HL-60/S4 (cell line): ENCODE data around the gene SVEP1.
"Not testable (repeated sequence)": the region's sequence is repeated elsewhere in the genome, so short reads cannot be mapped to it uniquely, and the experiment has no call there.

Experiments used
- in situ Hi-C: fragments of 300-500 bp; cut with MboI; formaldehyde crosslinking; loops from 2 replicates; pipeline ENCODE4 v1.14.3; 2022; ENCODE audit warnings: low sequenced_read_pairs

Gene SVEP1

DNA sequence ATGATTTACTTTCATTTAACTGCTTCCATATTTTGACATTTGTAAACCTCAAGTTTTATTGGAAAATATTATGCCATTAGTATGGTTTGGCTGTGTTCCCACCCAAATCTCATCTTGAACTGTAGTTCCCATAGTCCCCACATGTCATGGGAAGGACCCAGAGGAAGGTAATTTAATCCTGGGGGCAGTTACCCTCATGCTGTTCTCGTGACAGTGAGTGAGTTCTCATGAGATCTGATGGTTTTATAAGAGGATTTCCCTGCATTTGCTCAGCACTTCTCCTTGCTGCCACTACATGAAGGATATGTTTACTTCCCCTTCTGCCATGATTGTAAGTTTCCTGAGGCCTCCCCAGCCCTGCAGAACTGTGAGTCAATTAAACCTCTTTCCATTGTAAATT, 48.3 kb downstream of the SVEP1 start:
- in situ Hi-C loops = not testable (repeated sequence)

DNA sequence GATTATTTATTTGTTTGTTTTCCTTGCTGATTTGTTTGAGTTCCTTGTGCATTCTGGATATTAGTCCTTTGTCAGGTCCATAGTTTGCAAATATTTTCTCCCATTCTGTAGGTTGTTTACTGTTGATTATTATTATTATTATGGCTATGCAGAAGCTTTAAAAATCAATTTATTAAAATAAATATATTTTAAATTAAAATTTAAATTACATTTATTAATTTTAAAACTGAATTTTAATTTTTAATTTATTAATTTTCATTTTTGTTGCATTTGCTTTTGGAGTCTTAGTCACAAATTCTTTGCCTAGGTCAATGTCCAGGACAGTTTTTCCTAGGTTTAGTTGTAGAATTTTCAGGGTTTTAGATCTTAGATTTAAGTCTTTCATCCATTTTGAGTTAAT, 50.9 kb downstream of the SVEP1 start:
- in situ Hi-C loops = no loop called here

- in situ Hi-C loops = no loop called here
Observed at GRCh38 chr9:110526426-110526825, 53.1 kb downstream of the SVEP1 start.

DNA sequence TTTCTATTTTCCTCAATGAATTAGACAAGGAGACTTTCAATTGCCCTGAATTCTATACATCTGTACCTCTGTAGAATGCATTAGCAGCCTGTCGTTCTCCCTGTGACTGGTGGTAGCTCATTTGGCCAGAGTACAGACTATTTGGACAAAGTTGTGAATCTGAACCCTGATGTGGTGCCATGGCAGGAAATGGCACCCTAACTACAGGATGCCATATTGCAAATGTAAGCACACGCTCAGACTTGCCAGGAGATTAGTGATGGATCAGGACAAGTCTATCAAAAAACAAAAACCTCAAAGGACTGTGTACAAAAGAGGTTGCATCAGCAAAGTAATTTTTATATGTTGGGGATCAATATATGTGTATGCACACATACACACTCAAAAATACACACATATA, 58.3 kb downstream of the SVEP1 start:
- in situ Hi-C loops = no loop called here

GRCh38 chr9:110520120-110520701, 59.3 kb downstream of the SVEP1 start:
- in situ Hi-C loops = no loop called here

DNA sequence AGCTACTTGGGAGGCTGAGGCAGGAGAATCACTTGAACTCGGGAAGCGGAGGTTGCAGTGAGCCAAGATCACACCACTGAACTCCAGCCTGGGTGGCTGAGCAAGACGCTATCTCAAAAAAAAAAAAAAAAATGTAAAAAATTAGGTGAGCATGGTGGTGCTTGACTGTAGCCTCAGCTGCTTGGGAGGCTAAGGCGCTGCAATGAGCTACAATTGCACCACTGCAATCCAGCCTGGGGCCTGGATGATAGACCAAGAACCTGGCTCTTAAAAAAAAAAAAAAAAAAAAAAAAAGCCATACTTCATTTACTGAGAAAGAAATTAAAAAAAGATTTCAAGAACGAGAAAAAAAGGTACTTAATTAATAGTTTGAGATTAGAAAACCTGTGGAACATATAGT, 62.1 kb downstream of the SVEP1 start:
- in situ Hi-C loops = no loop called here

- in situ Hi-C loops = no loop called here
Observed at GRCh38 chr9:110514897-110515296, 64.6 kb downstream of the SVEP1 start.

DNA sequence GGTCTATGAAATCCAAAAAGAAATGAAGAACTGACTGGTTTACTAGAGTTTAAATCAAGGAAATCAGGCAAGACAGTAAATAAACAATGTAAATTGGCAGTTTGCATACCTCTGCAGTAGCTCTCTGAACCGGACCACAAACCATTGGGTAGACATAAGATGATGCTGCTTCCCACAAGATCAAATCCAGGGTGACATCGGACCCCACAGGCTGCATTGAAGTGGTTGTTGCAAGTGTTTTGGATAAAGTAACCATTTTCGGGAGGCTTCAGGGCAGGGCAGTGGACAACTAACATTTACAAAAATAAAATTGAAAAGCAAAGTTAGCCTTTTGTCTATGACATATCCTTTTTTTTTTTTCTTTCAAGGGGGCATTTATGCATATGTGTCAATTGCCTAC, 66.7 kb downstream of the SVEP1 start:
- in situ Hi-C loops = no loop called here

DNA sequence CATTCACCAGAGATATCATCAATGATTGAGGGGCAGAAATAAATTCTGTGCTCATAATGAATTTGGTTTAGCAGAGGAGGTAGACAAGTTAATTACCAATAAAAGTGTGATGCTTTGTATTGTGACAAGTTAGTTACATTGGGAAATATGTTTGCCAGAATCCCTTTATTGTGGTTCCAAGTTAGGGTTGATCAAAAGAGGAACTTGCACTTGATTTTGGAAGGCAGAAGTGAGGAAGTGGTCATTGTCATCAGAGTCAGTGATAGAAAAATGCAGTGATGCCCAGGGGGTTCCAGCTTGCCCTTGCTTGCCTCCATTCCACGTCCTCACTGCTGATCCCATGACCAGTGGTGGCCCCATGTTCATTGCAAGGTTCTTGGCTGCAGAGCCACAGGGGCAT, 69.7 kb downstream of the SVEP1 start:
- in situ Hi-C loops = no loop called here

GRCh38 chr9:110502842-110503241, 76.7 kb downstream of the SVEP1 start:
- in situ Hi-C loops = no loop called here

GRCh38 chr9:110499608-110500007, 79.9 kb downstream of the SVEP1 start:
- in situ Hi-C loops = no loop called here

DNA sequence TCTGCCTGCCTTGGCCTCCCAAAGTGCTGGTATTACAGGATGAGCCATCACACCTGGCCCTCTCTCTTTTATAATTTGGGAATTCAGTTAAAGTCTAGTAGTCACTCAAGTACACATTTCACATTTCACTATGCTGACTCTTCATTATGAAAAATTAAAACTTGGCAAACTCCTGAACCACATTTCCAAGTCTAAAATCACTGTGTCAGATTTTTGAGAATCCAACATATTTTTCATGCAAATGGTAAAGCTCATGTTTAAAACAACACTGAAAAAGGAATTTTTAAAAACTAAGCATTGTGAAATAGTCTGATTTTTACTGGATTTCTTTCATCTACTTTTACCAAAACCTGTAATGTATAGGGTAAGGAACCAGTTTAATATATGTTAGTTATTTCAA, 92.3 kb downstream of the SVEP1 start:
- in situ Hi-C loops = no loop called here

GRCh38 chr9:110486218-110486617, 93.3 kb downstream of the SVEP1 start:
- in situ Hi-C loops = no loop called here

GRCh38 chr9:110479481-110479880, 100.1 kb downstream of the SVEP1 start:
- in situ Hi-C loops = no loop called here

DNA sequence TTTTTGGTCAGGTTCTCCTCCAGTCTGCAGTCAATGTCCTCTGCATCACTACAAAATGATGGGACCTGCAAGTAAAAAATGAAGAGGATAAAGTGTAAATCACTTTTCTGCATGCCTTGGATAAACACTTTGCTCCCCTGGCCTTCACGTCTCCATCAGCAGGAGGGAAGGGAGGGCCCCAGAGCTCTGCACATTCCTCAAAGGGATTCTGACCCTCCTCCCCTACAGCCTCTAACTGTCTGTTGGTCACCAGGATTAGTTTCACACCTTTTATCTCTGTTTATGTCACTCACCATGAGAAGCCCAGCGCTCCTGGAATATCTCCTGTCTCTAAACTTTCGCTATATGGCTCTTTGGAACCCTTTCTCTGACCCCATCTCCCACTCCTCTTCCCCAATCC, 103.3 kb downstream of the SVEP1 start:
- in situ Hi-C loops = no loop called here

- in situ Hi-C loops = no loop called here
Observed at GRCh38 chr9:110472111-110472510, 107.4 kb downstream of the SVEP1 start.

DNA sequence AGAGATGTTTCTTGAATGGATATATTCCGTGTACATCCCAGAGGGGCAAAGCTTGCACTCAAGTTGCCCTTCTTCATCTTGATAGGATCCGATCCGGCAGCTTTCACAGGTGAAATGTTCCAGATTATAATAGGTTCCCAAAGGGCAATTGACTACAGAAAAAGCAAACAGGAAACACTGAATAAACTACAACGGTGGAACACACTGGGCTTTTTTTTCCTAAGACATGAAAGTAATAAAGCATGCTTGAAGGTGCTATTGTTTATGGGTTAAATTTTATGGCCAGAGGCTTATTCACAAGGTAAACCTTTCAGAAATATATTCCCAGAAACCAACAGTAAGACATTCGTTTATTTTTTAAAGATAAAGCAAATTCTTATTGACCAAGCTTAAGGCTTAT, 110.6 kb downstream of the SVEP1 start:
- in situ Hi-C loops = no loop called here

DNA sequence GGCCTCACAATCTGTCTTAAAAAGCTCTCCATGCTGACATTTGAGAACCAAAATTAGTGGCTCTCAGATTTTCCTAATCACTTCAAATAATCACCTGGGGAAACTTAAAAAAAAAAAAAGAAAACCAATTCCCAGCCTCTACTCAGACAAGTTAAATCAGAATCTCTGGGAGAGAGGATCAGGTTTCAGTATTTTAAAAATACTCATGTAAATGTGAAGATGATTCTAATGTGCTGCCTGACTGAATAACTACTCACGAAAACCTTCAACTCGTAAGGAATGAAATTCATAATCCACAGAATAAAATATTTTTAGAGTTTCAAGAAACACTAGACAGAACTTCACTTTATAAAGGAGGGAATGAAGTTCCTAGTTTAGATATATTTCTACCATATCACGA, 114.4 kb downstream of the SVEP1 start:
- in situ Hi-C loops = no loop called here

- in situ Hi-C loops = no loop called here
Observed at GRCh38 chr9:110464321-110464720, 115.2 kb downstream of the SVEP1 start.

GRCh38 chr9:110463499-110463898, 116.0 kb downstream of the SVEP1 start:
- in situ Hi-C loops = no loop called here

DNA sequence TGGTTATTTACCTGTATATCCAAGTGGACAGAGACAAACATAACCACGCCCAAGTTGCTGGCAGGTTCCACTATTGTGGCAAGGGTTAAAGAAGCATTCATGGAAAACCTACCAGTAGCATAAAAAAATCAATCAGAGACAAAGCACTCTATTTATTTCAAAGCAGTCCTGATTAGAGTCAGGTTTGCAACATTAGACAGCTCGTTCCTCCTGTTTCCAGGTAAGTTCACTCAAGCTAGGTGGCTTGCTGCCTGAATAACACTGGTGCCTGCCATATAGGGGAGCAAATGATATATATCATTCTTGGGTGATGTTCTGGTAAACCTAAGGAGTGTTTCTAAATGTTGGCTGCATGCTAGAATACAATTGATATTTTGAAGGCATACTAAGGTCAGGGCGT, 122.3 kb downstream of the SVEP1 start:
- in situ Hi-C loops = no loop called here

GRCh38 chr9:110456681-110457080, 122.9 kb downstream of the SVEP1 start:
- in situ Hi-C loops = no loop called here

- in situ Hi-C loops = no loop called here
Observed at GRCh38 chr9:110455860-110456259, 123.7 kb downstream of the SVEP1 start.
